Measurements from ENCODE around the gene MGST1.
A peak's percentile ranks its signal among the peaks of the same experiment; 100 is the strongest.
"Not testable (repeated sequence)": the region's sequence is repeated elsewhere in the genome, so short reads cannot be mapped to it uniquely, and the experiment has no call there.

MGST1 gene

DNA sequence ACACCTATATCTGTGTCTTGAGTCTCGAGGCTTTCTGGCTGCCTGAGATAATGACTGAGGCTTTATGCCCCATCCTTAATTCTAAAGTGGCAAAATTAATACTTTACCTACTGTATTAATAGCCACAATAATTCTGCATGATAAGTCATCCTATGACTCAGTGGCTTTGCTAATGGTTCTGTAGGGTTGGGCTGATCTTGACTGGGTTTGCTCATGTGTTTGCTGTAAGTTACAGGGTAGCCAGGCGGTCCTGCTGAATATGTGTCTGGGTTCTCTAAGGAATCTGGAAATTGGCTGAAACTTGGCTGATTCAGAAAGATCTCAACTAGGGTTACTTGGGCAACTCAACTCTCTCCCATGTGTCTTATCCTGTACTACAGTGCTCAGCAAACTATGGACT, 21.7 kb downstream of the MGST1 start:
- Histone ChIP-seq H3K27me3 (ENCODE audit: insufficient read depth, low read depth, severe bottlenecking) (no peaks in the 10 kb centered on the region), H3K27ac (no peak overlapping the region), H3K4me3 (ENCODE audit: low read depth, low read length) (no peak overlapping the region), H3K36me3 (no peaks in the 10 kb centered on the region), H3K9me3 (ENCODE audit: severe bottlenecking) (no peaks in the 10 kb centered on the region)
- no peak for DNase-seq
- TF ChIP-seq, protein P1, sequence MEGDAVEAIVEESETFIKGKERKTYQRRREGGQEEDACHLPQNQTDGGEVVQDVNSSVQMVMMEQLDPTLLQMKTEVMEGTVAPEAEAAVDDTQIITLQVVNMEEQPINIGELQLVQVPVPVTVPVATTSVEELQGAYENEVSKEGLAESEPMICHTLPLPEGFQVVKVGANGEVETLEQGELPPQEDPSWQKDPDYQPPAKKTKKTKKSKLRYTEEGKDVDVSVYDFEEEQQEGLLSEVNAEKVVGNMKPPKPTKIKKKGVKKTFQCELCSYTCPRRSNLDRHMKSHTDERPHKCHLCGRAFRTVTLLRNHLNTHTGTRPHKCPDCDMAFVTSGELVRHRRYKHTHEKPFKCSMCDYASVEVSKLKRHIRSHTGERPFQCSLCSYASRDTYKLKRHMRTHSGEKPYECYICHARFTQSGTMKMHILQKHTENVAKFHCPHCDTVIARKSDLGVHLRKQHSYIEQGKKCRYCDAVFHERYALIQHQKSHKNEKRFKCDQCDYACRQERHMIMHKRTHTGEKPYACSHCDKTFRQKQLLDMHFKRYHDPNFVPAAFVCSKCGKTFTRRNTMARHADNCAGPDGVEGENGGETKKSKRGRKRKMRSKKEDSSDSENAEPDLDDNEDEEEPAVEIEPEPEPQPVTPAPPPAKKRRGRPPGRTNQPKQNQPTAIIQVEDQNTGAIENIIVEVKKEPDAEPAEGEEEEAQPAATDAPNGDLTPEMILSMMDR (IDR thresholded peaks at IDR 0.05; ENCODE audit: low read depth, low read length), result no peak

DNA sequence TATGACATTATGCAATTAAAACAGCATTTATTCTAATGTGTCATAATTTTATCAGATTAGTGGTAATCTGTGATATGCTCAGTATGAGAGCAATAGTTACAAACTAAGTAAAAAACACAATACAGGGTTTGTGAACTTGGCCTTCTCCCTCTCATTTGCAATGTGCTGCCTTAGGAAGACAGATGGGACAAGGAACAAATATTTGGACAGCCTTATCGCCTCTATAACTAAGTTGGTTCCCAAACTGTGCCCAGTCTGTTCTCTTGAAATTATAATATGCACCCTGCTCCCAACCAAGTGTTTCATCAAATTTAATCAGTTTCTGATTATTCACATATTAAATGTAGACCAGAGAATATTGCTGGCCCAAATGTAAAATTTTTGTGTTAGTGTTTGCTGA, 22.7 kb downstream of the MGST1 start:
- TF ChIP-seq, protein P1 (IDR thresholded peaks at IDR 0.05; ENCODE audit: low read depth, low read length), result no peak
- Histone ChIP-seq H3K27ac (no peak overlapping the region), H3K36me3 (no peaks in the 10 kb centered on the region), H3K9me3 (ENCODE audit: severe bottlenecking) (no peaks in the 10 kb centered on the region), H3K27me3 (ENCODE audit: insufficient read depth, low read depth, severe bottlenecking) (no peaks in the 10 kb centered on the region), H3K4me3 (ENCODE audit: low read depth, low read length) (no peak overlapping the region)
- DNase-seq, result no peak

- H3K36me3 ChIP-seq; H3K9me3 ChIP-seq (ENCODE audit: severe bottlenecking); H3K27ac ChIP-seq; DNase-seq; H3K4me3 ChIP-seq (ENCODE audit: low read depth, low read length); H3K27me3 ChIP-seq (ENCODE audit: insufficient read depth, low read depth, severe bottlenecking): not testable (repeated sequence)
Measured at GRCh38 chr12:16382652-16383312, 35.3 kb downstream of the MGST1 start.

GRCh38 chr12:16384732-16385131, 37.3 kb downstream of the MGST1 start:
- Histone ChIP-seq H3K27me3 (ENCODE audit: insufficient read depth, low read depth, severe bottlenecking) (no peaks in the 10 kb centered on the region), H3K27ac (no peak overlapping the region), H3K4me3 (ENCODE audit: low read depth, low read length) (no peak overlapping the region), H3K36me3 (no peaks in the 10 kb centered on the region), H3K9me3 (ENCODE audit: severe bottlenecking) (no peaks in the 10 kb centered on the region)
- TF ChIP-seq, protein P1 (IDR thresholded peaks at IDR 0.05; ENCODE audit: low read depth, low read length), result no peak
- no peak for DNase-seq

- Histone ChIP-seq H3K9me3 (ENCODE audit: severe bottlenecking) (no peaks in the 10 kb centered on the region), H3K4me3 (ENCODE audit: low read depth, low read length) (no peak overlapping the region), H3K36me3 (no peaks in the 10 kb centered on the region), H3K27me3 (ENCODE audit: insufficient read depth, low read depth, severe bottlenecking) (no peaks in the 10 kb centered on the region), H3K27ac (no peak overlapping the region)
- DNase-seq, result peak; percentile 55
- TF ChIP-seq, protein P1 (IDR thresholded peaks at IDR 0.05; ENCODE audit: low read depth, low read length), result peak; percentile 64
Measured at GRCh38 chr12:16385782-16386646, 38.6 kb downstream of the MGST1 start.

GRCh38 chr12:16387919-16388318, 40.5 kb downstream of the MGST1 start:
- H3K27ac ChIP-seq, result no peak overlapping the region
- no peaks in the 10 kb centered on the region for H3K36me3 ChIP-seq
- TF ChIP-seq, protein P1 (IDR thresholded peaks at IDR 0.05; ENCODE audit: low read depth, low read length), result no peak
- no peaks in the 10 kb centered on the region for H3K27me3 ChIP-seq (ENCODE audit: insufficient read depth, low read depth, severe bottlenecking)
- no peak overlapping the region for H3K4me3 ChIP-seq (ENCODE audit: low read depth, low read length)
- peaks cover 6% of the 10 kb centered on the region for H3K9me3 ChIP-seq (ENCODE audit: severe bottlenecking)
- DNase-seq, result no peak

Data from WERI-Rb-1 (cell line).